ENCODE measurements around the gene C22orf15. TPM values are rescaled to one million over a fixed set of nuclear protein-coding genes. Genes with fewer than 3 reads are reported as not detected.

Gene C22orf15
- total and polyA plus RNA-seq, 4 donors = 0.03 to 0.17 (median 0.12) TPM

DNA sequence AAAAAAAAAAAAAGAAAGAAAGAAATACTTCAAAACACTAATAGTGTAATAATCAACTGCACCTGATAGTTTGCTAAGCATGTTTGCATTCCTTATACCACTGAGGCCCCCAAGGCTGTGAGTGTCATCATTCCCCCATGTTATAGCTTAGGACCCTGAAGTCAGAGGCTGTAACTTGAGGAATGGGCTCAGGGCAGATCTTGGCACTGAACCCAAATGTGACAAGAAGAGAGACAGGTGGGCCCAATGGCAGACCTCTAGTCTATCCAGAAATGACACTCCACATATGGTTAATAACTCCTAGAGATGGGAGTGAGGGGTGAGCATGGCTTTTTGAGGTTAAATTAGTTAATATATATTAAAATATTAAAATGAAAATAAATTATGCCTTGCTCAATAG, 25.1 kb upstream of the C22orf15 start:
- Histone ChIP-seq H3K9ac (ENCODE audit: low read depth in 1 of 2, low read length in 2 of 2) (no peak overlapping the region), H3K36me3 (ENCODE audit: control insufficient read depth in 4 of 4, insufficient read depth in 3 of 4, low read depth in 1 of 4, low read length in 3 of 4) (peaks cover 0 to 7% (median under 1%) of the 10 kb centered on the region in 4 donors), H3K4me3 (ENCODE audit: low read depth in 1 of 3, low read length in 3 of 3) (no peak overlapping the region), H3K9me3 (ENCODE audit: control insufficient read depth in 4 of 4, low read length in 3 of 4) (no peaks in the 10 kb centered on the region), H3K27me3 (ENCODE audit: control insufficient read depth in 4 of 4, insufficient read depth in 4 of 4, low read length in 3 of 4) (peaks cover 0 to 2% (median 0%) of the 10 kb centered on the region in 4 donors), H3K27ac (ENCODE audit: low read depth in 1 of 2, low read length in 2 of 2) (no peak overlapping the region), H3K4me1 (ENCODE audit: control insufficient read depth in 4 of 4, insufficient read depth in 4 of 4, low read length in 3 of 4) (no peaks in the 10 kb centered on the region)
- no peak for DNase-seq (ENCODE audit: low spot score)
- TF ChIP-seq, protein P1, sequence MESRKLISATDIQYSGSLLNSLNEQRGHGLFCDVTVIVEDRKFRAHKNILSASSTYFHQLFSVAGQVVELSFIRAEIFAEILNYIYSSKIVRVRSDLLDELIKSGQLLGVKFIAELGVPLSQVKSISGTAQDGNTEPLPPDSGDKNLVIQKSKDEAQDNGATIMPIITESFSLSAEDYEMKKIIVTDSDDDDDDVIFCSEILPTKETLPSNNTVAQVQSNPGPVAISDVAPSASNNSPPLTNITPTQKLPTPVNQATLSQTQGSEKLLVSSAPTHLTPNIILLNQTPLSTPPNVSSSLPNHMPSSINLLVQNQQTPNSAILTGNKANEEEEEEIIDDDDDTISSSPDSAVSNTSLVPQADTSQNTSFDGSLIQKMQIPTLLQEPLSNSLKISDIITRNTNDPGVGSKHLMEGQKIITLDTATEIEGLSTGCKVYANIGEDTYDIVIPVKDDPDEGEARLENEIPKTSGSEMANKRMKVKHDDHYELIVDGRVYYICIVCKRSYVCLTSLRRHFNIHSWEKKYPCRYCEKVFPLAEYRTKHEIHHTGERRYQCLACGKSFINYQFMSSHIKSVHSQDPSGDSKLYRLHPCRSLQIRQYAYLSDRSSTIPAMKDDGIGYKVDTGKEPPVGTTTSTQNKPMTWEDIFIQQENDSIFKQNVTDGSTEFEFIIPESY (IDR thresholded peaks at IDR 0.05) = no peak
- TF ChIP-seq RAD21 (IDR thresholded peaks at IDR 0.05) = no peak
- TF ChIP-seq CTCF (IDR thresholded peaks at IDR 0.05; ENCODE audit: low read depth, low read length, missing input control) = no peak
- TF ChIP-seq JUND (IDR thresholded peaks at IDR 0.05) = no peak
- no peak for TF ChIP-seq TAF1 (conservative IDR thresholded peaks at IDR 0.05)
- TF ChIP-seq HNF4A (conservative IDR thresholded peaks at IDR 0.05) = no peak
- no peak for TF ChIP-seq REST (IDR thresholded peaks at IDR 0.05)
- TF ChIP-seq FOXA1 (IDR thresholded peaks at IDR 0.05) = no peak
- TF ChIP-seq, protein P2, sequence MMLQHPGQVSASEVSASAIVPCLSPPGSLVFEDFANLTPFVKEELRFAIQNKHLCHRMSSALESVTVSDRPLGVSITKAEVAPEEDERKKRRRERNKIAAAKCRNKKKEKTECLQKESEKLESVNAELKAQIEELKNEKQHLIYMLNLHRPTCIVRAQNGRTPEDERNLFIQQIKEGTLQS (IDR thresholded peaks at IDR 0.05) = no peak
- no peak for TF ChIP-seq GABPA (IDR thresholded peaks at IDR 0.05 in 1 of 2, conservative IDR thresholded peaks at IDR 0.05 in 1 of 2)
- TF ChIP-seq NR2F2 (IDR thresholded peaks at IDR 0.05) = no peak

DNA sequence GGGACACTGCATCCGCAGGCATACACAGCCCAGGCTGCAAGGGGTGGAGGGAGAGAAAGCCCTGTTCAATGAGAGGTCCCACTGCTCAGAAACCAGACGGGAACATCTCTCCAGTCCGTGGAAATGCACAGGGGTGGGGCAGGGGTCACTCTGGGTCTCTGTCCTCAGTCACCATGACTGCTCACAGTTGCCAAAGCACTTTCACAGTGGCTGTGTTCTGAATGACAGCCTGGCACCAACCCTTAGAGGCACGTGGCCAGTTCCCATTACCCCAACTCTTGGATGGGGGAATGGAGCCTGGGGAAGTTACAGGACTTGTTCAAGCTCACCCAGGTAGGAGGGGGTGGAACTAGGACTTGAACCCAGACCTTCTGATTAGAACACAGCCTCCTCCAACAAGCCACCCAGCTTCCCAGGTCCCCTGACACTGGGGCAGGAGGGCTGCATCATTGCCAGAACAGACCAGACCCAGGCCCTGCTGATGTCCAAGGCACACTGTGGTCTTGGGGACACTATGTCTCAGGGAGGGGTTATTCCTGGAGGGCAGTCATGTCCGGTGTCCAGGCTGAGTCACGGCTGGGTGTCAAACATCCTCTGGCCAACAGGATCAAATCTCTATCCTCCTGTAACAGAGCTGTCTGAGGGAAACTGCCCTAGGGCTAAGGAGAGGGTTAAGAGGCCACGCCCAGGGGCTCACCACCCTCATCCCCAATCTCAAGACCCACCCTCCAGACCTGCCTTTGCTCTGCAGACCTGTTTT, 20.1 kb upstream of the C22orf15 start:
- no peaks in the 10 kb centered on the region for H3K4me1 ChIP-seq (ENCODE audit: control insufficient read depth in 4 of 4, insufficient read depth in 4 of 4, low read length in 3 of 4)
- TF ChIP-seq RXRA (IDR thresholded peaks at IDR 0.05) (no peak), YY1 (IDR thresholded peaks at IDR 0.05) (no peak), HNF4G (IDR thresholded peaks at IDR 0.05) (no peak), NR2F2 (IDR thresholded peaks at IDR 0.05) (no peak), JUND (IDR thresholded peaks at IDR 0.05) (no peak), GABPA (IDR thresholded peaks at IDR 0.05 in 1 of 2, conservative IDR thresholded peaks at IDR 0.05 in 1 of 2) (no peak)
- no peaks in the 10 kb centered on the region for H3K27me3 ChIP-seq (ENCODE audit: control insufficient read depth in 4 of 4, insufficient read depth in 4 of 4, low read length in 3 of 4)
- 79% methylated on average over 7 of the region's 7 CpGs for WGBS
- no peak overlapping the region for H3K27ac ChIP-seq (ENCODE audit: low read depth in 1 of 2, low read length in 2 of 2)
- H3K36me3 ChIP-seq (ENCODE audit: control insufficient read depth in 4 of 4, insufficient read depth in 3 of 4, low read depth in 1 of 4, low read length in 3 of 4) = peaks cover 5 to 26% (median 8%) of the 10 kb centered on the region in 4 donors
- H3K9ac ChIP-seq (ENCODE audit: low read depth in 1 of 2, low read length in 2 of 2) = no peak overlapping the region
- H3K4me3 ChIP-seq (ENCODE audit: low read depth in 1 of 3, low read length in 3 of 3) = no peak overlapping the region
- no peaks in the 10 kb centered on the region for H3K9me3 ChIP-seq (ENCODE audit: control insufficient read depth in 4 of 4, low read length in 3 of 4)
- DNase-seq (ENCODE audit: low spot score) = no peak
